K562 (cell line): ENCODE data around the gene ETS2. TPM values are rescaled to one million over a fixed set of nuclear protein-coding genes. Genes with fewer than 3 reads are reported as not detected.
A peak's percentile ranks its signal among the peaks of the same experiment; 100 is the strongest.

Source experiments
- ATF7 ChIP-seq: fragments of 450-650 bp; IDR thresholded peaks from 2 replicates; pipeline ENCODE4 v1.7.1; 2014; ENCODE audit warnings: mild to moderate bottlenecking, moderate library complexity
- CHD4 ChIP-seq: fragments of 200-600 bp; sonication (generic); IDR thresholded peaks from 3 replicates; pipeline ENCODE4 v1.6.1; 2012; ENCODE audit warnings: low read depth, mild to moderate bottlenecking, mixed read lengths, low read length, inconsistent platforms; ENCODE audit not compliant: insufficient read depth, insufficient replicate concordance, poor library complexity, severe bottlenecking
- JUN ChIP-seq, 2 experiments: sonication (generic) in 1 of 2; formaldehyde crosslinking in 1 of 2; IDR thresholded peaks; 2 replicates each; pipeline versions ENCODE4 v1.6.1 to v1.8.0; 2012 to 2022; ENCODE audit warnings: borderline replicate concordance in 2 of 2, mild to moderate bottlenecking in 2 of 2, improper control_type of control experiment in 1 of 2, low read depth in 1 of 2, low read length in 1 of 2, missing genetic modification reagents in 1 of 2
- MAFK ChIP-seq: IDR thresholded peaks from 2 replicates; pipeline ENCODE4 v1.6.1; 2011; ENCODE audit warnings: low read length, improper control_type of control experiment
- ZNF436 ChIP-seq: fragments of 250-450, 450-650 bp; sonication (Bioruptor Pico); formaldehyde crosslinking; IDR thresholded peaks from 2 replicates; pipeline ENCODE4 v1.7.0; 2020; ENCODE audit warnings: mild to moderate bottlenecking
- polyA plus RNA-seq, 8 experiments: library from polyadenylated mRNA; depleted of rRNA in 4 of 8; stranded (reverse) in 5 of 8; unstranded in 3 of 8; fragments of >200 nt; fragmentation: Nextera tagmentation in 2 of 8; fragmentation: Illumina TruSeq in 1 of 8; extraction: Ambion mirVana in 2 of 8; extraction: Trizol in 1 of 8; gene quantifications; 2 replicates each; pipeline versions ENCODE4 v1.2.1 to v1.2.3, GENCODE V29; 2011 to 2014; ENCODE audit warnings: inconsistent platforms in 1 of 8, missing spikeins in 1 of 8
- total RNA-seq, 7 experiments: library from RNA; depleted of rRNA in 6 of 7; stranded (reverse); fragments of >200 nt in 6 of 7; fragmentation: Illumina TruSeq in 2 of 7; extraction: Trizol in 2 of 7; gene quantifications; 2 replicates each; pipeline versions ENCODE4 v1.2.1 to v1.2.3, GENCODE V29; 2011 to 2021; ENCODE audit warnings: low replicate concordance in 1 of 7
- TF ChIP-seq, protein P1 (sequence below), 2 experiments: fragments of 450-650 bp; IDR thresholded peaks; 2 replicates each; pipeline ENCODE4 v1.6.1; 2016; ENCODE audit warnings: mild to moderate bottlenecking in 2 of 2, borderline replicate concordance in 1 of 2, low read depth in 1 of 2, moderate library complexity in 1 of 2
- TF ChIP-seq, protein P2 (sequence below), 2 experiments: fragments of 450-650 bp in 1 of 2; sonication (generic) in 1 of 2; formaldehyde crosslinking in 1 of 2; IDR thresholded peaks; 2 replicates each; pipeline versions ENCODE4 v1.7.1 to v1.9.0; 2016 to 2022; ENCODE audit warnings: inconsistent platforms in 1 of 2, mild to moderate bottlenecking in 1 of 2, missing genetic modification reagents in 1 of 2

Gene ETS2
- total and polyA plus RNA-seq, 9 of the 15 experiments (the other 6 are each of a cell fraction or from before 2014, with no cell fraction given) = 1.7 to 24.4 (median 12.2) TPM

DNA sequence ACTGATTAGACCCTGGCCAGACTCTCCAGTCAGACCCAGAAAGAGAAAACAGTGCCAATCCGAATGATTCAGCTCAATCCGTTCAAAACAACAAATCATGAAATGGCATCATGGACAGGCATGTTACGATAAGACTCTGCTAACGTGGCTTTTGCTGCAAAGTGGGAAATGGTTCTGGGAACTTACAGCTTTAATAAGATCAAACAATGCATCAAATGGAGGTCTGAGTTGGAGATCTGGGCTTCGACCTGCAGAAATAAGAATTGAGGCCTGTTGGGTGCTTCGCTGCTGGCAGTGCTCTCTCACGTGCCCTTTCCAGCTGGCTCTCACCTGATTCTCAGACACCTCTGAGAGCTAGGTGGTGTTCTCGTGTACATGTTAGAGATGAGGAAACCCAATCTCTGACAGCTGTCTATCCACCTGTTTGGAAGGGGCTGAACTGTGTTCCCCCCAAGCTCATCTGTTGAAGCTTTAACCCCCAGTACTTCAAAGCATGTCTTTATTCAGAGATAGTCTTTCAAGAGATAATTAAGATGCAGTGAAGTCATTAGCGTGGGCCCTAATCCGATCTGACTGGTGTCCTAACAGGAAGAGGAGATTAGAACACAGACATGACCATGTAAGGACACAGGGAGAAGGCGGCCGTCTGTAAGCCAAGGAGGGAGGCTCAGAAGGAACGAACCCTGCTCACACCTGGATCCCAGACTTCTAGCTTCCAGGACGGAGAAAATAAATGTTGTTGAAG, 45.5 kb upstream of the ETS2 start (continued):
- TF ChIP-seq, protein P1, sequence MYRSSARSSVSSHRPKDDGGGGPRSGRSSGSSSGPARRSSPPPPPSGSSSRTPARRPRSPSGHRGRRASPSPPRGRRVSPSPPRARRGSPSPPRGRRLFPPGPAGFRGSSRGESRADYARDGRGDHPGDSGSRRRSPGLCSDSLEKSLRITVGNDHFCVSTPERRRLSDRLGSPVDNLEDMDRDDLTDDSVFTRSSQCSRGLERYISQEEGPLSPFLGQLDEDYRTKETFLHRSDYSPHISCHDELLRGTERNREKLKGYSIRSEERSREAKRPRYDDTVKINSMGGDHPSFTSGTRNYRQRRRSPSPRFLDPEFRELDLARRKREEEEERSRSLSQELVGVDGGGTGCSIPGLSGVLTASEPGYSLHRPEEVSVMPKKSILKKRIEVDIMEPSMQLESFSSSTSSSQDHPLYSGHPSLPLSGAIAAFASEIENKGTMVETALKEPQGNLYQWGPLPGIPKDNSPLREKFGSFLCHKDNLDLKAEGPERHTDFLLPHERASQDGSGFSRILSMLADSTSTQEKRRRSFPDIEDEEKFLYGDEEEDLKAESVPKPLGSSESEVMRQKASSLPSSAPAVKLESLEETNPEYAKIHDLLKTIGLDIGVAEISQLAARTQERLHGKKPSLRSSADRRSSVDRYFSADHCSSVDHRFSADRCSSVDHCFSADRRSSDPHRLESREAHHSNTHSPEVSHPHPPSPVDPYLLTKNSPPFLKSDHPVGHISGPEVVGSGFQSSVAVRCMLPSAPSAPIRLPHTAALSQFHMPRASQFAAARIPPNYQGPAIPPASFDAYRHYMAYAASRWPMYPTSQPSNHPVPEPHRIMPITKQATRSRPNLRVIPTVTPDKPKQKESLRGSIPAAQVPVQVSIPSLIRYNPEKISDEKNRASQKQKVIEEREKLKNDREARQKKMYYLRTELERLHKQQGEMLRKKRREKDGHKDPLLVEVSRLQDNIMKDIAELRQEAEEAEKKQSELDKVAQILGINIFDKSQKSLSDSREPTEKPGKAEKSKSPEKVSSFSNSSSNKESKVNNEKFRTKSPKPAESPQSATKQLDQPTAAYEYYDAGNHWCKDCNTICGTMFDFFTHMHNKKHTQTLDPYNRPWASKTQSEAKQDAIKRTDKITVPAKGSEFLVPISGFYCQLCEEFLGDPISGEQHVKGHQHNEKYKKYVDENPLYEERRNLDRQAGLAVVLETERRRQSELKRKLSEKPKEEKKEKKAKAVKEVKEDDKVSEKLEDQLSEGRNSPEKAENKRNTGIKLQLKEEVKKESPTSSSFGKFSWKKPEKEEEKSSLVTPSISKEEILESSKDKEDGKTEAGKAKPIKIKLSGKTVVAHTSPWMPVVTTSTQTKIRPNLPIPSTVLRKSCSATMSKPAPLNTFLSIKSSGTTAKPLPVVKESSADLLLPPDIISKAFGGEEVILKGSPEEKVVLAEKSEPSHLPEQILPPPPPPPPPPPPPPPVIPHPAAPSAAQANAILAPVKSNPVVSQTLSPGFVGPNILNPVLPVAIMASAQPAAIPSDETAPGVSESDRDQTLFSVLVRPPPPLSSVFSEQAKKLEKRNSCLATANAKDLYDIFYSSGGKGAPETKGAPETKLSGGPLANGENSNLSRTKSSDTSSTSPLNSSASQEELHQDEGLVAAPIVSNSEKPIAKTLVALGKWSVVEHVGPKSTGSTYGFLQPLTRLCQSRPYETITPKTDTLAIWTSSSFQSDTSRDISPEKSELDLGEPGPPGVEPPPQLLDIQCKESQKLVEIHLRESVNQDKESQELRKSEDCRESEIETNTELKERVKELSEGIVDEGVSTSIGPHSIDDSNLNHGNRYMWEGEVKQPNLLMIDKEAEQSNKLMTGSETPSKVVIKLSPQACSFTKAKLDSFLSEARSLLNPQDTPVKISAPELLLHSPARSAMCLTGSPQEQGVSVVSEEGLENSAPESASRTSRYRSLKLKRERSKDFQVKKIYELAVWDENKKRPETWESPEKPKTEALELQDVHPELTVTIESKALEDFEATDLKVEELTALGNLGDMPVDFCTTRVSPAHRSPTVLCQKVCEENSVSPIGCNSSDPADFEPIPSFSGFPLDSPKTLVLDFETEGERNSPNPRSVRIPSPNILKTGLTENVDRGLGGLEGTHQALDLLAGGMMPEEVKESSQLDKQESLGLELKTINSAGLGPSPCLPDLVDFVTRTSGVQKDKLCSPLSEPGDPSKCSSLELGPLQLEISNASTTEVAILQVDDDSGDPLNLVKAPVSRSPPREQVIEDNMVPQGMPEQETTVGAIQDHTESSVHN (IDR thresholded peaks at IDR 0.05; ENCODE audit: borderline replicate concordance in 1 of 2, low read depth in 1 of 2) = 0 out of 4 replicates have a peak, but pooled peaks of 1 of the 2 experiments have one; percentile 41
- TF ChIP-seq JUN (IDR thresholded peaks at IDR 0.05; ENCODE audit: borderline replicate concordance, low read depth, low read length) (0 out of 2 replicates have a peak, but pooled peaks have one; percentile 4), JUN (CRISPR knock-in tag; IDR thresholded peaks at IDR 0.05; ENCODE audit: borderline replicate concordance) (no peak), ATF7 (0 out of 2 replicates have a peak, but pooled peaks have one; percentile 13), MAFK (peak; percentile 38), CHD4 (no peak), ZNF436 (CRISPR knock-in tag) (no peak)
- TF ChIP-seq, protein P2, sequence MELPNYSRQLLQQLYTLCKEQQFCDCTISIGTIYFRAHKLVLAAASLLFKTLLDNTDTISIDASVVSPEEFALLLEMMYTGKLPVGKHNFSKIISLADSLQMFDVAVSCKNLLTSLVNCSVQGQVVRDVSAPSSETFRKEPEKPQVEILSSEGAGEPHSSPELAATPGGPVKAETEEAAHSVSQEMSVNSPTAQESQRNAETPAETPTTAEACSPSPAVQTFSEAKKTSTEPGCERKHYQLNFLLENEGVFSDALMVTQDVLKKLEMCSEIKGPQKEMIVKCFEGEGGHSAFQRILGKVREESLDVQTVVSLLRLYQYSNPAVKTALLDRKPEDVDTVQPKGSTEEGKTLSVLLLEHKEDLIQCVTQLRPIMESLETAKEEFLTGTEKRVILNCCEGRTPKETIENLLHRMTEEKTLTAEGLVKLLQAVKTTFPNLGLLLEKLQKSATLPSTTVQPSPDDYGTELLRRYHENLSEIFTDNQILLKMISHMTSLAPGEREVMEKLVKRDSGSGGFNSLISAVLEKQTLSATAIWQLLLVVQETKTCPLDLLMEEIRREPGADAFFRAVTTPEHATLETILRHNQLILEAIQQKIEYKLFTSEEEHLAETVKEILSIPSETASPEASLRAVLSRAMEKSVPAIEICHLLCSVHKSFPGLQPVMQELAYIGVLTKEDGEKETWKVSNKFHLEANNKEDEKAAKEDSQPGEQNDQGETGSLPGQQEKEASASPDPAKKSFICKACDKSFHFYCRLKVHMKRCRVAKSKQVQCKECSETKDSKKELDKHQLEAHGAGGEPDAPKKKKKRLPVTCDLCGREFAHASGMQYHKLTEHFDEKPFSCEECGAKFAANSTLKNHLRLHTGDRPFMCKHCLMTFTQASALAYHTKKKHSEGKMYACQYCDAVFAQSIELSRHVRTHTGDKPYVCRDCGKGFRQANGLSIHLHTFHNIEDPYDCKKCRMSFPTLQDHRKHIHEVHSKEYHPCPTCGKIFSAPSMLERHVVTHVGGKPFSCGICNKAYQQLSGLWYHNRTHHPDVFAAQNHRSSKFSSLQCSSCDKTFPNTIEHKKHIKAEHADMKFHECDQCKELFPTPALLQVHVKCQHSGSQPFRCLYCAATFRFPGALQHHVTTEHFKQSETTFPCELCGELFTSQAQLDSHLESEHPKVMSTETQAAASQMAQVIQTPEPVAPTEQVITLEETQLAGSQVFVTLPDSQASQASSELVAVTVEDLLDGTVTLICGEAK (IDR thresholded peaks at IDR 0.05) = no peak
- TF ChIP-seq, protein P2 (CRISPR knock-in tag; IDR thresholded peaks at IDR 0.05) = no peak
